Measurements from ENCODE around the gene SLC1A7.

The SLC1A7 gene

DNA sequence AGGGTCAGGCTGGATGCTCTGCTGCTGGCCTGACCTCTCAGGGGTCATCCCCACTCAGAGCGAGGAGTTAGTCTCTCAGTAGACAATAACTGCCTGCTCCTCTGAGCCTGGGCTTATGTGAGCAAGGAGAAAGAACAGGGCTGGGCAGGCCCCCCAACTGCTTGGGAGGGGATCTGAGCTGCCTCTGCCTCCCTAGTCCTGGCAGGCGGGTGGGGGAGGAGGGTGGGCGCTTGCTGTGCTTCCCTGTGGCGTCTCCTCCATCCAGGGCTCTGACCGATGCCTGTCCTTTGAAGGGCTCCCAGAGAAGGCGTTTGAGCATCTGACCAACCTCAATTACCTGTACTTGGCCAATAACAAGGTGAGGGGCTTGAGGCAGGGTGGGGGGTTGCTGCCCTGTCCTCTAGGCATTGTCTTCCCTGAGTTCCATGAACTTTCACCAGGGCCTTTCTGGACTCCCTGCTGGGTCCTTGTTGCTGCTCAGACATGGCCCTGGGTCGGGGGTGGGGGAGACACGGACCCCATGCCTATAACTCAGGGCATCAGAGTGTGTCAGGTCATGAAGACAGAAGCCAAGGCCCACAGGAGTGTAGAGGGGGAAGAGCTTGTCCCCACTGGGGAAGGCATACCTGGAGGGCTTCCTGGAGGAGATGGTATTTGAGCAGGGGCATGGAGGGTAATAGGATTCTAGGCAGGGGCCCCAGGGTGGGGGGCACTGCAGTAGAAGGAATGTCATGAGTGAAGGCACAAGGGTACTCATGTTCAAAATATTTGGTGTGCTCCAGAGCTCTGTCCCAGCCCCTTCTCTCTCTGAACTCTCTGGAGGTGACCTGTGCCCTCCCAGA is 67.9 kb downstream of the SLC1A7 start:
- no peak for DNase-seq

- DNase-seq = no peak
Measured at GRCh38 chr1:53073868-53074311, 68.5 kb downstream of the SLC1A7 start.

DNA sequence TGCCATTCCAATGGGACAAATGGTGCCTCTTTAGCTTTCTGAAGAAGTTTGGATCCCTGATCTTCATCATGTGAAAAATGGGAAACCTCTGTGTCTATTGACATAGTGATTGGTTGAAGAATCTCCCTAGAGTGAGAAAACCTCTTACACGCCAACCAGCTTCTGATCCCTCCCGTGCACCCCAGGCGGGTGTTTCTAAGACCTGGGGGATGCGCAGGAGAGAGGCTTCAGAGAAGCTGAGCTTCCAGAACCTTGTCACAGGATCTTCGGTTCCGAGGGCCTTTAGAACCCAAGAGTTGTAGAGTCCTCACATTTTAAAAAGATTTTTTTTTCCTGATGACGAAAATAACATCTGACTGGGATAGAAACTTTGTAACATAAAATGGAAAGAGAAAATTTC is 69.2 kb downstream of the SLC1A7 start:
- no peak for DNase-seq

GRCh38 chr1:53071915-53072314 is 70.5 kb downstream of the SLC1A7 start:
- no peak for DNase-seq

DNA sequence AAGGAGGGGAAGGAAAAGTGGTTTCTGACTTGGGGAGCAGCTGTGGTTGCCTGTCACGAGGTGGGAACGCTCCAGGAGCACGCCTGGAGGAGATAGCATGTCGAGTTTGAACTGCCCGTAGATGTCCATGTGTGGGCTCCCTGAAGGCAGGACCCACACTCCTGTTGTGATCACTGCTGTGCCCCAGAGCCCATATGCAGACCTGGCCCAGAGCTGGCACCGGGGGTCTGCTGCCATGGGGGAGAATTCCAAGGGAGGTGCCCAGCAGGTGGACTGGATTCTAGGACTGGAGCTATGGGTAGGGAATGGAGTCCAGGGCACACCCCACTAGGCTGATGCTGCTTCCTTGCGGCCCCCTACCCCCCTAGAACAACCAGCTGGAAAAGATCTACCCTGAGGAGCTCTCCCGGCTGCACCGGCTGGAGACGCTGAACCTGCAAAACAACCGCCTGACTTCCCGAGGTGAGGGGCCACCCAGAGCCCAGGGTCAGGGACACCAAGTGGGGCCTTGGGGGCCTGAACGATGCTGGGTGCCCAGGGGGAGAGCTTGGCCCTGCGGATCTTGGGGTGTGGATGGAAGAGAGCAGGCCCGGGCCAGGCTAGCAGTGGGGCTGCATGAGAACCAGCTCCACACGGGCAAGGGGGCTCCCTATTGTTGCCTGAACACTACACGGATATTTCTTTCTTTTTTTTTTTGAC is 71.1 kb downstream of the SLC1A7 start:
- no peak for DNase-seq

- DNase-seq = no peak
Measured at GRCh38 chr1:53070621-53071020, 71.8 kb downstream of the SLC1A7 start.

- no peak for DNase-seq
Measured at GRCh38 chr1:53069663-53070327, 72.6 kb downstream of the SLC1A7 start.

DNA sequence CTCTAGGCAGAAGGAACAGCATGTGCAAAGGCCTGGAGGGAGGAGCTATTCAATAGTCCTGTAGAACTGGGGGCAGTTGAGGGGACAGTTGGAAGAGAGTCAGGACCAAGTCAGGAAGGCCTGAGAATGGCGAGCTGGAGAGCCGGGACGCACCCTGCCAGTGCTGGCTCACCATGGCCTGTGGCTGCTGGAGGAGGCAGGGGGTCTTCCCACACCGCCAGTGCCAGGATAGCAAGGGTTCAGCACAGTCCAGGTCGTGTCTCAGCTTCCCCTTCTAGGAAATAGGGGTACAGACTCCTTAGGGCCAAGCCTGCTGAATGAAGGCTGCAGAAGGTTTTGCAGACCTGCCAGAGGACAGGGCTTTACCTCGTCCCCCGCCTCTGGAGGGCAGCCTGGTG is 73.2 kb downstream of the SLC1A7 start:
- no peak for DNase-seq

DNA sequence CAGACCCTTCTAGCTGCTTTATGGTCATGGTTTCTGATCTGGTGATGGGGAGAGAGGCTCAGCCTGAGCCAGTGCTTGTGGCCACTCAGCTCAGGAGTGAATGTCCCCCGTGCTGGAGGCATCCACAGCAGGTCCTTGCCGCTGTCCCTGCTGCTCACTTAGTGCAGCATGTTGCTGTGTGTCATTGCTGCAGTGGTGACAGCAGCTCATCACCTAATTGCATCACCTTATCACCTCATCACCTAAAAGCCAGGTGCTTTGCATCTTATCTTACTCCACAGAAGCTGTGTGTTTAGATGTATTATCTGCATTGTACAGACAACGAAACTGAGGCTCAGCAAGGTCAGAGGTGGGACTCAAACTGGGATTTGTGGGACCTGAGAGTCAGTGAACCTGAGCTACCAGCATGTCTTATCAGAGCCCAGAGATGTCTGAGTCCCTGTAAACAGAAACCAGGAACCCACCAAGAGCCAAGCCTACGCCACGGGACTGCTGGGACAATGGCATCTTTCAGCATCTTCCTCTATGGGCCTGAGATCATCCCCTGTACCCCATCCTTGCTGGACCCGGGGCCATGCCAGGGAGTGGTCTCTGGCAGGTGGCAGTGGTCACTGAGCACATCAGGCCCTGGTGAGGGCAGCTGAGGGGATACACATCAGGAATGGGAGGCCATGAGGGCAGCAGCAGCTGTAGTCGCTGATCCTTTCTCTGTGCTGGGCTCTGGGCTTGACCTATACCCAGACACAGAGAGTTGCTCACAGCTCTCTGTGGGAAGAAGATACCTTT is 73.9 kb downstream of the SLC1A7 start:
- no peak for DNase-seq

- DNase-seq = no peak
Measured at GRCh38 chr1:53067886-53068285, 74.6 kb downstream of the SLC1A7 start.

GRCh38 chr1:53066891-53067738 is 75.3 kb downstream of the SLC1A7 start:
- no peak for DNase-seq

DNA sequence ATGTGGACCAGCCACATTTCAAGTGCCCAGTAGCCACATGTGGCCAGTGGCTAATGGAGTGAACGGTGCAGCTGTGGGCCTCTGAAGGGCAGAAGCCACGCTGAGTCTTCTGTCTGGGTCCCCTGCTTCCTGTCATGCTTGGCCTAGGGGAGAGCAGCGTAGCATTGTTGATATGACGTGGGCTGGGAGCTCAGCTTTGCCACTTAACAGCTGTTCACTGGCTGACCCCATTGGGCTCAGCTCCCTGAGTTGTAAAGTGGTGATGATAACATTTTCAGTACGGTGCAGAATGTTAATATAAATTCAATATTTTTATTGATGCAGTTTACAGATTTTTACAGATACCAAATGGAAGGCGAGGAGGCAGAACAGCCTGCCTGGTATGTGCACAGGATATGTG is 76.0 kb downstream of the SLC1A7 start:
- no peak for DNase-seq

DNA sequence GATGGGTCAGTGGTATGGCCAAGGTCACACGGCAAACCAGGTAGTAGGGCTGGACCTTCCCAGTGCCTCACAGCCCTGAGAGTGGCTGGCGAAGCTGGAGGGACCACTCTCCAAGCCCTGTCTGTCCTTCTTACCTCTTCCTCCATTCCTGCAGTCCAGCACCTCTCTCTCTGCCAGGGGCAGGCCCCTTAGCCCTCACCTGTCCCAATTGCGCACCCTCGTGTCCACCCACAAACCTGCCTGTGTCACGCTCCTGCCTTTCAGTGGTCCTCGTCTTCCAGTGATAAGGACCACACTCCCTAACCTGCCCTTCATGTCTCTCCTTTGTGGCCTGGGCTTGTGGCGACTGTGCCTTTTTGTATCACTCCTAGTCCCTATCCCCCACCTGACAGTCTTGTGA is 77.0 kb downstream of the SLC1A7 start:
- no peak for DNase-seq

DNA sequence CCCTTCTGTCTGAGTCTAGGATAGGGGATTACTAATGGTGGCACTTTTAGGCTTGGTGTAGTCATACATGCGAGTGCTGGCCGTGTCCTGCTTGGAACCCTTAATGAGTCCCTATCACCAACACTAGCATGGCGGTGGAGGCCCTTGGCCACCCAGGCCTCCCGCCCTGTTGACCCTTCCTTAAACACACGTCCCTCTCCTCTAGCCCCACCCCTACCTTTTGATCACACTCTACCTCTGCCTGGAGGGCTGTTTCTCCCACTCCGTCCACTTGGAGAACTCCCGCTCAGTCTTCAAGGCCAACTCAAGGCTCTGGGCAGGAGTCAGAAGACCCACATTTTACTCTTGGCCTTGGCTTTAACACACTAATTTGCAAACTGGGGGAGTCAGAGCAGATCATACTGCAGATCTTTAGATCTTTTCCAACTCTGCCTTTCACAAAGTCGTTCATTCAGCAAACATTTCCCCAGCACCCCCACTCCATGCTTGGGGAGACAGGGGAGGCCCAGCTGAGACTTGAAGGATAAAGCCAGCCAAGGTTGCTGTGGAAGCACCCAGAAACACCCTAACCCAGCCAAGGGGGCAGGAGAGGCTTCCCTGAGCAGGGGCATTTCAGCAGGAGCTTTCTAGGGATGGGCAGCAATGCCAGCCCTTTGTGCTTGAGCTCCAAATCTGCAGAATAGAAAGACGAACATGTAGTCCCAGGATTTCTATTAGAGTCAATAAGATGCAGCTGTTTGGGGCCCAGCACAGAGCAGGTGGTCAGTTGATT is 78.5 kb downstream of the SLC1A7 start:
- no peak for DNase-seq

- no peak for DNase-seq
Measured at GRCh38 chr1:53062708-53063591, 79.5 kb downstream of the SLC1A7 start.

DNA sequence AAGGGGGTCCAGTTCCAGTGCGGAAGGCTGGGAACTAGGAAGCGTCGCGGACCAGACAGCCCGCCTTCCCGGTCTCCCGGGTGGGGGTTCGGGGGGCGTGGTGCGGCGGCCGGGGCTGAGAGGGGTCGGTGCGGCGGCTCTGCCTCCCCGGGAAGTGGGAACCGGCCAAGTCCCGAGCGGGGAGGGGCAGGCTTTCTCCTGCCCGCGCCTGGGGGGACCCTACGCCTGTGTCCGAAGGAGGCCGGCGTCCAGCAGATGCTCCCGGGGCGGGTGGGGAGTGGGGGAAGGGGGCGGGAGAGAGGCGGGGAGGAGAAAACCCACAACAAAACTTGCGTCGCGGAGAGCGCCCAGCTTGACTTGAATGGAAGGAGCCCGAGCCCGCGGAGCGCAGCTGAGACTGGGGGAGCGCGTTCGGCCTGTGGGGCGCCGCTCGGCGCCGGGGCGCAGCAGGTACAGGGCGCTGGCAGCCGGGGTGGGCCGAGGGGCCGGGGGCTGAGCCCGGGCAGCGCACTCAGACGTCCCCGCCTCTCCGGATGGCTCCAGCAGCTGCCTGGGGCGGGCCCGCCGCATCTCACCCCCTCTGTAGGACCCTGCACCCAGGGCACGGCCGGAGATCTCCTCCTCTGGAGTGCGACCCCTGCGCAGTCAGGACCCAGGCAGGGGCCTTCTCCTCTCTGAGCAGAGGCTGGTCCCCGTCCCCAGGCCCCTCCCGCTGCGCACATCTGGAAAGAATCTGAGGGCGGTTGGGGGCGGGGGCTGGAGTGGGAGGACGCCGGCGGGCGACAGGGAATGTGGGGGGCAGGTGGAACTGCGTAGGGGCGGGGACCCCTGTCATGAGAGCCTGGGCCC is 80.4 kb downstream of the SLC1A7 start, which contains the start of gene PODN:
TSS of gene PODN (plus strand) at position 355 of the 849 bp plus-strand sequence. CDS start 7,643 bp downstream, outside the sequence.
- DNase-seq = no peak

GRCh38 chr1:53061123-53061858 is 81.1 kb downstream of the SLC1A7 start:
- no peak for DNase-seq

GRCh38 chr1:53060579-53060978 is 81.9 kb downstream of the SLC1A7 start:
- no peak for DNase-seq
